Smooth muscle cell (in vitro differentiated cells): ENCODE results near the gene TTPAL. TPM values are rescaled to one million over a fixed set of nuclear protein-coding genes. Genes with fewer than 3 reads are reported as not detected.

ENCODE experiments used
- DNase-seq: peaks from one replicate; lab custom pipeline; 2025; ENCODE audit not compliant: unreplicated experiment; lab: John Stamatoyannopoulos, UW
- H2AFZ ChIP-seq: fragments of 200-600 bp; sonication (generic); 2 replicates; pipeline ENCODE4 v1.6.0; 2016; ENCODE audit warnings: antibody characterized with exemption, low read depth, mild to moderate bottlenecking
- H3F3A ChIP-seq: fragments of 200-600 bp; sonication (generic); 2 replicates; pipeline ENCODE4 v1.6.0; 2017; ENCODE audit warnings: antibody characterized with exemption, low read depth
- H3K27ac ChIP-seq: fragments of 200-600 bp; sonication (generic); 2 replicates; pipeline ENCODE4 v1.5.1; 2016; ENCODE audit warnings: low read depth, mild to moderate bottlenecking
- H3K27me3 ChIP-seq: fragments of 200-600 bp; sonication (generic); 2 replicates; pipeline ENCODE4 v1.6.1; 2016; ENCODE audit warnings: low read depth, mild to moderate bottlenecking
- H3K36me3 ChIP-seq: fragments of 200-600 bp; sonication (generic); 2 replicates; pipeline ENCODE4 v1.5.1; 2016; ENCODE audit warnings: low read depth
- H3K4me1 ChIP-seq: fragments of 200-600 bp; sonication (generic); 2 replicates; pipeline ENCODE4 v1.5.1; 2016; ENCODE audit warnings: low read depth
- H3K4me2 ChIP-seq: fragments of 200-600 bp; sonication (generic); 2 replicates; pipeline ENCODE4 v1.6.0; 2016; ENCODE audit warnings: mild to moderate bottlenecking
- H3K4me3 ChIP-seq: fragments of 200-600 bp; sonication (generic); 2 replicates; pipeline ENCODE4 v1.5.1; 2016; ENCODE audit warnings: mild to moderate bottlenecking
- H3K79me2 ChIP-seq: fragments of 200-600 bp; sonication (generic); 2 replicates; pipeline ENCODE4 v1.6.0; 2016; ENCODE audit warnings: low read depth, mild to moderate bottlenecking
- H3K9ac ChIP-seq: fragments of 200-600 bp; sonication (generic); 2 replicates; pipeline ENCODE4 v1.6.0; 2016; ENCODE audit warnings: low read depth
- H3K9me3 ChIP-seq: fragments of 200-600 bp; sonication (generic); replicated peaks from 2 replicates; pipeline ENCODE4 v1.5.1; 2016; ENCODE audit warnings: low read depth
- H4K20me1 ChIP-seq: fragments of 200-600 bp; sonication (generic); 2 replicates; pipeline ENCODE4 v1.6.0; 2016; ENCODE audit warnings: low read depth
- WGBS: methylation state at CpG from one replicate; pipeline ENCODE4 v1.1.7; 2016; ENCODE audit warnings: low lambda C conversion rate; 5-methylcytosine and 5-hydroxymethylcytosine counted together
- polyA plus RNA-seq: library from polyadenylated mRNA; unstranded; fragments of >200 nt; fragmentation: Nextera tagmentation; extraction: Ambion mirVana; gene quantifications from 2 replicates; pipeline ENCODE4 v1.2.1, GENCODE V29; 2016
- total RNA-seq: library from RNA; depleted of rRNA; stranded (reverse); fragments of >200 nt; gene quantifications from 2 replicates; pipeline ENCODE4 v1.2.3, GENCODE V29; 2014
- TF ChIP-seq, protein P1 (sequence below): fragments of 200-600 bp; sonication (generic); IDR thresholded peaks from 2 replicates; pipeline ENCODE4 v1.5.1; 2017; ENCODE audit warnings: borderline replicate concordance, mild to moderate bottlenecking, antibody characterized with exemption; ENCODE audit not compliant: insufficient read depth, poor library complexity, severe bottlenecking

Gene TTPAL
- total and polyA plus RNA-seq, 2 experiments from 2014 or later, result 5.6 to 5.8 TPM

- 85% methylated on average over 7 of the region's 7 CpGs for WGBS
- no peak for DNase-seq
- H3K36me3 ChIP-seq, result peaks cover 9% of the 10 kb centered on the region
Measured at GRCh38 chr20:44485078-44485829, 9.6 kb downstream of the TTPAL start.

DNA sequence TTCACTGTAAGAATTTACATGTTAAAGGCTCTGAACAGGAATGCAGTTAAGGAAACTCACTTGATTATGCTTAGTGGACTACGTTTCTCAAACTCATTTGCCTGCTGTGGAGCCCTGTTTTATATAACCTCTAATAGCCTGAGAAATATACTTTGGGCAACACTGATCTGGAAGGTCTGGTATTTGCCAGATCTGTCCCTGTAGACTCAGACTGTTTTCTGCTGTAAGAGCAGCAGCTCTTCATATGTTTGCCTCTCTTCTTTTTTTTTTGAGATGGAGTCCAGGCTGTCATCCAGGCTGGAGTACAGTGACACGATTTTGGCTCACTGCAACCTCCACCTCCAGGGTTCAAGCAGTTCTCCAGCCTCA, 10.1 kb downstream of the TTPAL start:
- Histone ChIP-seq H3K4me3 (no peak overlapping the region), H3K9ac (no peak overlapping the region), H3K4me1 (no peaks in the 10 kb centered on the region), H3K79me2 (no peaks in the 10 kb centered on the region), H3K4me2 (no peak overlapping the region), H2AFZ (no peak overlapping the region), H3F3A (peaks cover 3% of the 10 kb centered on the region), H3K27ac (no peak overlapping the region), H3K9me3 (no peaks in the 10 kb centered on the region), H3K27me3 (no peaks in the 10 kb centered on the region), H4K20me1 (no peaks in the 10 kb centered on the region), H3K36me3 (peaks cover 9% of the 10 kb centered on the region)
- no peak for DNase-seq
- TF ChIP-seq, protein P1, sequence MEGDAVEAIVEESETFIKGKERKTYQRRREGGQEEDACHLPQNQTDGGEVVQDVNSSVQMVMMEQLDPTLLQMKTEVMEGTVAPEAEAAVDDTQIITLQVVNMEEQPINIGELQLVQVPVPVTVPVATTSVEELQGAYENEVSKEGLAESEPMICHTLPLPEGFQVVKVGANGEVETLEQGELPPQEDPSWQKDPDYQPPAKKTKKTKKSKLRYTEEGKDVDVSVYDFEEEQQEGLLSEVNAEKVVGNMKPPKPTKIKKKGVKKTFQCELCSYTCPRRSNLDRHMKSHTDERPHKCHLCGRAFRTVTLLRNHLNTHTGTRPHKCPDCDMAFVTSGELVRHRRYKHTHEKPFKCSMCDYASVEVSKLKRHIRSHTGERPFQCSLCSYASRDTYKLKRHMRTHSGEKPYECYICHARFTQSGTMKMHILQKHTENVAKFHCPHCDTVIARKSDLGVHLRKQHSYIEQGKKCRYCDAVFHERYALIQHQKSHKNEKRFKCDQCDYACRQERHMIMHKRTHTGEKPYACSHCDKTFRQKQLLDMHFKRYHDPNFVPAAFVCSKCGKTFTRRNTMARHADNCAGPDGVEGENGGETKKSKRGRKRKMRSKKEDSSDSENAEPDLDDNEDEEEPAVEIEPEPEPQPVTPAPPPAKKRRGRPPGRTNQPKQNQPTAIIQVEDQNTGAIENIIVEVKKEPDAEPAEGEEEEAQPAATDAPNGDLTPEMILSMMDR, result no peak
- 88% methylated on average over 2 of the region's 2 CpGs for WGBS

More at GRCh38 chr20:44485078-44485829, 9.6 kb downstream of the TTPAL start:
- Histone ChIP-seq H3K4me3 (no peak overlapping the region), H4K20me1 (no peaks in the 10 kb centered on the region), H3K9ac (no peak overlapping the region), H3K4me1 (no peaks in the 10 kb centered on the region), H3K27ac (no peak overlapping the region), H3K4me2 (no peak overlapping the region), H3F3A (peaks cover 3% of the 10 kb centered on the region), H3K9me3 (no peaks in the 10 kb centered on the region), H2AFZ (no peak overlapping the region), H3K79me2 (no peaks in the 10 kb centered on the region), H3K27me3 (no peaks in the 10 kb centered on the region)
- TF ChIP-seq, protein P1, result no peak

DNA sequence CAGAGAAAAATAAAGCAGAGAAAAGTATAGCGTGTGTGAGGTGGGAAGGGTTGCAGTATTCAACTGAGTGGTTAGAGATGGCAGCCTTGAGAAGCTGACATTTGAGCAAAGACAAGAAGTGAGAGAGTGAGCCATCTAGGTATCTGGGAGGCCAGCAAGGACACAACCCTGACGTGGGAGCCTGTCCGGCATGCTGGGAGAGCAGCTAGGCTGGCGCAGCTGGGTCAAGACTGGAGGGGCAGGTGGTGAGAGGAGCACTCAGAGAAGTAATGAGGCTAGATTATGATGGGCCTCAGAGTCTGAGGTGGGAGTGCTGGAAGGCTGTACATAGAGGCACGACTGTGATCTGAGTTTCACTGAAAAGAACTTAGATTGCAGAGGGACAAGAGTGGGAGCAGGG, 12.9 kb downstream of the TTPAL start:
- Histone ChIP-seq H3K9ac (no peak overlapping the region), H3K36me3 (peaks cover 9% of the 10 kb centered on the region), H3K4me3 (no peak overlapping the region), H3K27ac (no peak overlapping the region), H3K27me3 (no peaks in the 10 kb centered on the region), H3K9me3 (no peaks in the 10 kb centered on the region), H4K20me1 (no peaks in the 10 kb centered on the region), H2AFZ (no peak overlapping the region), H3K4me2 (no peak overlapping the region), H3F3A (peaks cover 3% of the 10 kb centered on the region), H3K4me1 (no peaks in the 10 kb centered on the region), H3K79me2 (no peaks in the 10 kb centered on the region)
- WGBS, result 98% methylated on average over 5 of the region's 5 CpGs
- TF ChIP-seq, protein P1, result no peak
- no peak for DNase-seq

GRCh38 chr20:44489223-44489622, 13.5 kb downstream of the TTPAL start:
- TF ChIP-seq, protein P1, result no peak
- WGBS, result 96% methylated on average over 9 of the region's 9 CpGs
- Histone ChIP-seq H3K36me3 (peaks cover 4% of the 10 kb centered on the region), H3K9ac (no peak overlapping the region), H3K4me3 (no peak overlapping the region), H3K4me1 (no peaks in the 10 kb centered on the region), H3K27ac (no peak overlapping the region), H4K20me1 (no peaks in the 10 kb centered on the region), H3F3A (peaks cover 3% of the 10 kb centered on the region), H2AFZ (no peak overlapping the region), H3K27me3 (no peaks in the 10 kb centered on the region), H3K79me2 (no peaks in the 10 kb centered on the region), H3K4me2 (no peak overlapping the region), H3K9me3 (no peaks in the 10 kb centered on the region)
- DNase-seq, result no peak
